WTC11 (cell line): ENCODE results near the gene ITSN1. TPM values are rescaled to one million over a fixed set of nuclear protein-coding genes. Genes with fewer than 3 reads are reported as not detected.
A peak's percentile ranks its signal among the peaks of the same experiment; 100 is the strongest.

Experiments used
- ATAC-seq: fragments of 200-7000 bp; cut with Tn5 transposase; 2 replicates; pipeline ENCODE4 v1.10.0; 2021; ENCODE audit warnings: mild to moderate bottlenecking, moderate library complexity
- CTCF ChIA-PET: fragments of 300-600 bp; sonication (Branson Sonifier 250); formaldehyde crosslinking; loops from one replicate; lab custom pipeline; 2021; ENCODE audit warnings: antibody characterized with exemption; lab: Charles Lee
- POLR2A ChIA-PET: fragments of 350-600 bp; sonication (Branson Sonifier 250); formaldehyde crosslinking; loops from one replicate; lab custom pipeline; 2021; ENCODE audit warnings: antibody characterized with exemption; lab: Charles Lee
- DNase-seq: peaks from one replicate; pipeline ENCODE4 v3.0.0; 2021; ENCODE audit warnings: low spot score
- H3K27ac Mint-ChIP-seq: 2 replicates; pipeline ENCODE4 v1.8.0; 2021; ENCODE audit warnings: mixed read lengths
- H3K27me3 Mint-ChIP-seq: 2 replicates; pipeline ENCODE4 v1.8.0; 2021; ENCODE audit warnings: low read depth, mild to moderate bottlenecking, moderate library complexity, mixed read lengths
- H3K36me3 Mint-ChIP-seq: 2 replicates; pipeline ENCODE4 v1.8.0; 2021; ENCODE audit warnings: mixed read lengths
- H3K4me1 Mint-ChIP-seq: 2 replicates; pipeline ENCODE4 v1.8.0; 2022; ENCODE audit warnings: mixed read lengths
- H3K4me3 Mint-ChIP-seq: 2 replicates; pipeline ENCODE4 v1.8.0; 2021; ENCODE audit warnings: mild to moderate bottlenecking, moderate library complexity, mixed read lengths
- H3K9me3 Mint-ChIP-seq: 2 replicates; pipeline ENCODE4 v1.8.0; 2021; ENCODE audit warnings: mixed read lengths
- AFF4 ChIP-seq: sonication (generic); formaldehyde crosslinking; IDR thresholded peaks from 2 replicates; pipeline ENCODE4 v1.8.1; 2023; ENCODE audit warnings: mild to moderate bottlenecking, missing genetic modification reagents, borderline replicate concordance
- ATF1 ChIP-seq: sonication (generic); formaldehyde crosslinking; IDR thresholded peaks from 2 replicates; pipeline ENCODE4 v1.8.1; 2023; ENCODE audit warnings: mild to moderate bottlenecking, moderate library complexity, missing genetic modification reagents
- CTCF ChIP-seq: fragments of 200-600 bp; IDR thresholded peaks from 2 replicates; pipeline ENCODE4 v1.8.0; 2022; ENCODE audit warnings: antibody characterized with exemption
- ESRRA ChIP-seq: sonication (generic); formaldehyde crosslinking; IDR thresholded peaks from 2 replicates; pipeline ENCODE4 v1.8.1; 2022; ENCODE audit warnings: mild to moderate bottlenecking, missing genetic modification reagents, borderline replicate concordance
- ETV6 ChIP-seq: sonication (generic); formaldehyde crosslinking; IDR thresholded peaks from 2 replicates; pipeline ENCODE4 v1.8.1; 2022; ENCODE audit warnings: mild to moderate bottlenecking, missing genetic modification reagents
- IRF2 ChIP-seq: sonication (generic); formaldehyde crosslinking; IDR thresholded peaks from 2 replicates; pipeline ENCODE4 v1.8.0; 2022; ENCODE audit warnings: low read depth, missing genetic modification reagents, borderline replicate concordance
- KAT7 ChIP-seq: sonication (generic); formaldehyde crosslinking; IDR thresholded peaks from 2 replicates; pipeline ENCODE4 v1.8.1; 2023; ENCODE audit warnings: missing genetic modification reagents, mild to moderate bottlenecking, borderline replicate concordance
- MAX ChIP-seq: sonication (generic); formaldehyde crosslinking; IDR thresholded peaks from 2 replicates; pipeline ENCODE4 v1.8.0; 2022; ENCODE audit warnings: mild to moderate bottlenecking, missing genetic modification reagents
- NR2C2 ChIP-seq: sonication (generic); formaldehyde crosslinking; IDR thresholded peaks from 2 replicates; pipeline ENCODE4 v1.8.0; 2022; ENCODE audit warnings: mild to moderate bottlenecking, missing genetic modification reagents
- TEAD1 ChIP-seq: sonication (generic); formaldehyde crosslinking; IDR thresholded peaks from 2 replicates; pipeline ENCODE4 v1.8.0; 2022; ENCODE audit warnings: mild to moderate bottlenecking, missing genetic modification reagents
- USF1 ChIP-seq: sonication (generic); formaldehyde crosslinking; IDR thresholded peaks from 2 replicates; pipeline ENCODE4 v1.8.0; 2022; ENCODE audit warnings: mild to moderate bottlenecking, missing genetic modification reagents
- ZBTB43 ChIP-seq: sonication (generic); formaldehyde crosslinking; IDR thresholded peaks from 2 replicates; pipeline ENCODE4 v1.8.1; 2023; ENCODE audit warnings: mild to moderate bottlenecking, missing genetic modification reagents
- ZNF263 ChIP-seq: sonication (generic); formaldehyde crosslinking; IDR thresholded peaks from 2 replicates; pipeline ENCODE4 v1.8.1; 2022; ENCODE audit warnings: low read depth, mild to moderate bottlenecking, moderate library complexity, missing genetic modification reagents
- ZNF416 ChIP-seq: fragments of 250-450 bp; sonication (Bioruptor Pico); IDR thresholded peaks from 2 replicates; pipeline ENCODE4 v1.9.0; 2021; ENCODE audit warnings: mild to moderate bottlenecking, inconsistent platforms
- ZSCAN18 ChIP-seq: fragments of 250-450 bp; sonication (Bioruptor Pico); IDR thresholded peaks from 2 replicates; pipeline ENCODE4 v2.1.2; 2022; ENCODE audit warnings: mild to moderate bottlenecking, moderate library complexity
- total RNA-seq: library from RNA; stranded (reverse); gene quantifications from 3 replicates; pipeline ENCODE4 v1.2.3, GENCODE V29; 2021

The ITSN1 gene
- total RNA-seq, 1 experiment from 2014 or later: 69.6 TPM

GRCh38 chr21:33917421-33917820, 275.1 kb downstream of the ITSN1 start:
- H3K4me3 Mint-ChIP-seq: no peak overlapping the region
- no peaks in the 10 kb centered on the region for H3K27me3 Mint-ChIP-seq
- ATAC-seq (no peak), DNase-seq (no peak)
- TF ChIP-seq ETV6 (CRISPR knock-in tag) (no peak), ATF1 (CRISPR knock-in tag) (no peak), ZBTB43 (CRISPR knock-in tag) (no peak), ZSCAN18 (CRISPR knock-in tag) (no peak), IRF2 (CRISPR knock-in tag) (no peak), NR2C2 (CRISPR knock-in tag) (no peak), ZNF263 (CRISPR knock-in tag) (no peak), ESRRA (no peak), ZNF416 (CRISPR knock-in tag) (no peak), AFF4 (no peak), USF1 (CRISPR knock-in tag) (no peak), KAT7 (CRISPR knock-in tag) (no peak)
- H3K4me1 Mint-ChIP-seq: peaks cover 15% of the 10 kb centered on the region
- H3K36me3 Mint-ChIP-seq: peaks cover 18% of the 10 kb centered on the region
- H3K9me3 Mint-ChIP-seq: no peaks in the 10 kb centered on the region
- ChIA-PET CTCF (interaction anchor here (1.0 to 2.0 kb wide), 2 partner anchors 25 to 431 kb away, joined by 3 to 5 read pairs; no protein-coding TSS in a partner anchor), POLR2A (no interaction called here)
- H3K27ac Mint-ChIP-seq: no peak overlapping the region

- POLR2A ChIA-PET: interaction anchor here (0.5 to 1.0 kb wide), 3 partner anchors 149 to 424 kb away, joined by 3 read pairs; partner anchors contain the start of genes MRPS6 and SLC5A3
- CTCF ChIA-PET: interaction anchor here (0.6 to 3.7 kb wide), 56 partner anchors 9 to 445 kb away, joined by 3 to 76 read pairs (median 4); partner anchors contain the start of genes MRPS6 and SLC5A3
- Mint-ChIP-seq H3K27ac (no peak overlapping the region), H3K36me3 (no peaks in the 10 kb centered on the region), H3K4me1 (peaks cover 6% of the 10 kb centered on the region), H3K27me3 (peaks cover 10% of the 10 kb centered on the region), H3K9me3 (no peaks in the 10 kb centered on the region), H3K4me3 (no peak overlapping the region)
- TF ChIP-seq CTCF (peak; percentile 84), TEAD1 (CRISPR knock-in tag) (no peak), ETV6 (CRISPR knock-in tag) (peak; percentile 61; the same call in 1 of the 2 replicates), MAX (CRISPR knock-in tag) (peak; percentile 52), ESRRA (peak; percentile 62; the same call in 1 of the 2 replicates)
- ATAC-seq (peak; percentile 97), DNase-seq (peak; percentile 94)
Measured at GRCh38 chr21:33924079-33924765, 281.9 kb downstream of the ITSN1 start.
